Gastrocnemius medialis (tissue), 4 donors: ENCODE measurements around the gene VASH1. TPM values are rescaled to one million over a fixed set of nuclear protein-coding genes. Genes with fewer than 3 reads are reported as not detected.
"Not testable (repeated sequence)": the region's sequence is repeated elsewhere in the genome, so short reads cannot be mapped to it uniquely, and the experiment has no call there.

Experiments
- ATAC-seq, 2 donors: fragments of 150-250 bp; one replicate each; pipeline ENCODE4 v1.9.1; 2016
- DNase-seq, 2 donors: peaks; one replicate each; pipeline ENCODE4 v3.0.0-alpha.2; 2019
- H3K27ac ChIP-seq, 4 donors: fragments of 200-600 bp; sonication (generic); 1 replicate in 1 of 4; 2 replicates in 3 of 4; pipeline ENCODE4 v1.5.1; 2016 to 2018; ENCODE audit warnings: mild to moderate bottlenecking in 2 of 4, moderate library complexity in 1 of 4
- H3K27me3 ChIP-seq, 3 donors: fragments of 200-600 bp; sonication (generic) in 2 of 3; 1 replicate in 1 of 3; 2 replicates in 2 of 3; pipeline versions ENCODE4 v1.5.1 to v1.6.0; 2016 to 2019; ENCODE audit warnings: mild to moderate bottlenecking in 1 of 3, moderate library complexity in 1 of 3
- H3K36me3 ChIP-seq, 2 donors: fragments of 200-600 bp; sonication (generic) in 1 of 2; one replicate each; pipeline ENCODE4 v1.5.1; 2017 to 2018
- H3K4me1 ChIP-seq, 2 donors: fragments of 200-600 bp; sonication (generic) in 1 of 2; one replicate each; pipeline ENCODE4 v1.5.1; 2016 to 2017; ENCODE audit warnings: mild to moderate bottlenecking in 2 of 2
- H3K4me3 ChIP-seq, 4 donors: fragments of 200-600 bp; sonication (generic) in 3 of 4; 1 replicate in 1 of 4; 2 replicates in 3 of 4; pipeline ENCODE4 v1.5.1; 2016 to 2019; ENCODE audit warnings: mild to moderate bottlenecking in 2 of 4
- H3K9me3 ChIP-seq, 3 donors: fragments of 200-600 bp; sonication (generic) in 2 of 3; 1 replicate in 1 of 3; 2 replicates in 2 of 3; pipeline ENCODE4 v1.5.1; 2016 to 2019
- CTCF ChIP-seq, 5 experiments: fragments of 450-650 bp in 3 of 5; fragments of 200-600 bp in 2 of 5; sonication (generic) in 2 of 5; IDR thresholded peaks in 4 of 5; conservative IDR thresholded peaks in 1 of 5; 1 replicate in 4 of 5; 2 replicates in 1 of 5; pipeline ENCODE4 v1.5.1; 2016 to 2019; ENCODE audit warnings: antibody characterized with exemption in 5 of 5, mild to moderate bottlenecking in 3 of 5, moderate library complexity in 3 of 5
- POLR2A ChIP-seq, 2 donors: fragments of 450-650 bp; IDR thresholded peaks; one replicate each; pipeline ENCODE4 v1.6.1; 2017; ENCODE audit warnings: antibody characterized with exemption in 2 of 2, mild to moderate bottlenecking in 2 of 2, moderate library complexity in 2 of 2
- in situ Hi-C, 4 donors: fragments of 200-750 bp; cut with MboI; loops; one replicate each; pipeline versions ENCODE4 v1.15.0 to v1.8.0; 2017; ENCODE audit warnings: low sequenced_read_pairs in 4 of 4
- intact Hi-C: fragments of 100-400 bp; cut with DNase I; formaldehyde crosslinking; loops from one replicate; pipeline ENCODE4 v1.15.1; 2023; ENCODE audit warnings: low total_unique reads
- total RNA-seq, 4 donors: library from RNA; depleted of rRNA; stranded (reverse); fragments of >200 nt; gene quantifications; one replicate each; pipeline versions ENCODE4 v1.1.0 to v1.2.3, GENCODE V29; 2016

Gene VASH1
- total RNA-seq, 4 donors from 2014 or later, result 0.56 to 6.1 (median 1.2) TPM

GRCh38 chr14:76727901-76728300, 33.4 kb upstream of the VASH1 start:
- ATAC-seq (no peak), DNase-seq (no peak)
- Histone ChIP-seq H3K9me3 (no peaks in the 10 kb centered on the region), H3K27me3 (no peaks in the 10 kb centered on the region), H3K4me1 (no peaks in the 10 kb centered on the region), H3K36me3 (no peaks in the 10 kb centered on the region), H3K4me3 (no peak overlapping the region), H3K27ac (peak overlapping the region; percentile 4 to 49 (median 25))
- no peak for TF ChIP-seq CTCF (IDR thresholded peaks at IDR 0.05 in 4 of 5, conservative IDR thresholded peaks at IDR 0.05 in 1 of 5)
- no peak for TF ChIP-seq POLR2A (IDR thresholded peaks at IDR 0.05)
- in situ Hi-C loops, result no loop called here
- intact Hi-C loops, result no loop called here

DNA sequence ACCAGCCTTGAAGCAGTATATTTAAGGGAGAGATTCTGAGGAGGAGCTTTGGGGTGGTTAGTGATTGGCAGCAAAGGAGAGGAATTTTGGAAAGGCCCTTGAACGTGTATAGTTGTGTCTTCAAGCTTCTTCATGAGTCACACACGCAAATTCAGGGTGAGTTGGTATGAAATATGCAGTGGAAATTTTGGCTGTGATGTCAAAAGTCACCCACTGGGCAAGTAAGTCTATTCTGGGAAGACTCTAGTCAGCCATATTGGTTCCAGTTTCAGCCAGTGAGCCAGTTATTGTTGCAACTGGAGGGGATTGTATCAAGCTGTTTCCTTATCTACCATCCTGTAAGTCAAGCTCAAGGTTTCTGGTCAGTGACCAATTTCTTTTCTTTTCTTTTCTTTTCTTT, 32.0 kb upstream of the VASH1 start:
- no peak for DNase-seq
- TF ChIP-seq CTCF (IDR thresholded peaks at IDR 0.05 in 4 of 5, conservative IDR thresholded peaks at IDR 0.05 in 1 of 5) (no peak), POLR2A (IDR thresholded peaks at IDR 0.05) (no peak)
- no peak overlapping the region for H3K4me3 ChIP-seq
- H3K4me1 ChIP-seq, result no peaks in the 10 kb centered on the region
- H3K27ac ChIP-seq, result no peak overlapping the region
- H3K27me3 ChIP-seq, result no peaks in the 10 kb centered on the region
- ATAC-seq, result no peak
- H3K9me3 ChIP-seq, result no peaks in the 10 kb centered on the region
- no peaks in the 10 kb centered on the region for H3K36me3 ChIP-seq
- intact Hi-C loops (no loop called here), in situ Hi-C loops (no loop called here)

DNA sequence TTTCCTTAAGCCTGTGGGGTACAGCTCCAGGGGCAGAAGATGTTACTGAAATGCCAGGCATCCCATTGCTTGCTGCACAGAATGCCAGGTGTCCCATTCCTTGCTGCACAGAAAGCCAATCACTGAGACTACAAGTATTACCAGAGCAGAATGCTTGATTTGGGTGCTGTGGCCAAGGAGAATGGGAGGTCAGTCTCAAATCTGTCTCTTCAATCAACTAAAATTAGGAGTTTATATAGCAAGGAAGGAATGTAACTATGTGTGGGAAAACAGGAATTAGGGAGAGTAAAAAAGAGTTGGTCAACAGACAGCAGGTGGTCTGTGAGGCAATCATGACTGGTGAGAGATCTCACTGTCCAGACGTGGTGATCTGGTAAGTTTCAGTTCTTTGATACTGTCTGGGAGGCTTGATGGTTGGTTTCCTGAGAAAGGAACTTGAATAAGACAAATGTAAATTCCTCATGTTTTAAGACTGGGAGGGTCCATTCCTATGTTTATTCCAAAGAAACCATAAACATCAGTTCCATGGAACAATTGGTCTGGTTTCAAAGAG, 31.2 kb upstream of the VASH1 start:
- in situ Hi-C loops (no loop called here), intact Hi-C loops (no loop called here)
- no peaks in the 10 kb centered on the region for H3K27me3 ChIP-seq
- DNase-seq (no peak), ATAC-seq (peak in 1 of 2 donors; percentile 45)
- no peak overlapping the region for H3K4me3 ChIP-seq
- no peaks in the 10 kb centered on the region for H3K9me3 ChIP-seq
- TF ChIP-seq CTCF (IDR thresholded peaks at IDR 0.05 in 4 of 5, conservative IDR thresholded peaks at IDR 0.05 in 1 of 5), result no peak
- no peak for TF ChIP-seq POLR2A (IDR thresholded peaks at IDR 0.05)
- H3K36me3 ChIP-seq, result no peaks in the 10 kb centered on the region
- no peaks in the 10 kb centered on the region for H3K4me1 ChIP-seq
- H3K27ac ChIP-seq, result no peak overlapping the region

GRCh38 chr14:76734501-76734900, 26.8 kb upstream of the VASH1 start:
- ATAC-seq, H3K27ac ChIP-seq, H3K4me3 ChIP-seq, intact Hi-C loops, H3K36me3 ChIP-seq, H3K4me1 ChIP-seq, H3K9me3 ChIP-seq, in situ Hi-C loops, H3K27me3 ChIP-seq, DNase-seq: not testable (repeated sequence)

- Histone ChIP-seq H3K27ac (no peak overlapping the region), H3K4me3 (no peak overlapping the region), H3K9me3 (peaks cover 0 to 1% (median 0%) of the 10 kb centered on the region in 3 donors), H3K27me3 (no peaks in the 10 kb centered on the region), H3K36me3 (no peaks in the 10 kb centered on the region), H3K4me1 (no peaks in the 10 kb centered on the region)
- no peak for ATAC-seq
- no peak for DNase-seq
- intact Hi-C loops (no loop called here), in situ Hi-C loops (no loop called here)
- TF ChIP-seq POLR2A (IDR thresholded peaks at IDR 0.05), result no peak
- TF ChIP-seq CTCF (IDR thresholded peaks at IDR 0.05 in 4 of 5, conservative IDR thresholded peaks at IDR 0.05 in 1 of 5), result no peak
Observed at GRCh38 chr14:76736514-76736913, 24.8 kb upstream of the VASH1 start.
